ENCODE measurements around the gene MCF2L2. TPM values are rescaled to one million over a fixed set of nuclear protein-coding genes. Genes with fewer than 3 reads are reported as not detected.

The MCF2L2 gene
- total RNA-seq, 4 donors from 2014 or later: 0.16 to 0.66 (median 0.26) TPM

GRCh38 chr3:183427196-183427875 is 1.1 kb downstream of the MCF2L2 start:
- TF ChIP-seq CTCF (IDR thresholded peaks at IDR 0.05; ENCODE audit: low read depth): no peak

GRCh38 chr3:183411216-183411922 is 17.1 kb downstream of the MCF2L2 start:
- TF ChIP-seq CTCF (IDR thresholded peaks at IDR 0.05; ENCODE audit: low read depth): no peak

- no peak for TF ChIP-seq CTCF (IDR thresholded peaks at IDR 0.05; ENCODE audit: low read depth)
These were observed 17.7 kb downstream of the MCF2L2 start for GRCh38 chr3:183410759-183411158.

- TF ChIP-seq CTCF (IDR thresholded peaks at IDR 0.05; ENCODE audit: low read depth): no peak
These were observed 18.1 kb downstream of the MCF2L2 start for GRCh38 chr3:183410280-183410679.

GRCh38 chr3:183409219-183409618 is 19.2 kb downstream of the MCF2L2 start:
- no peak for TF ChIP-seq CTCF (IDR thresholded peaks at IDR 0.05; ENCODE audit: low read depth)

- TF ChIP-seq CTCF (IDR thresholded peaks at IDR 0.05; ENCODE audit: low read depth): no peak
These were observed 26.7 kb downstream of the MCF2L2 start for GRCh38 chr3:183401678-183402077.

- TF ChIP-seq CTCF (IDR thresholded peaks at IDR 0.05; ENCODE audit: low read depth): no peak
These were observed 28.1 kb downstream of the MCF2L2 start for GRCh38 chr3:183400352-183400751.
